NCI-H748 (cell line): ENCODE measurements around the gene ATP5MG.
"Not testable (repeated sequence)": the region's sequence is repeated elsewhere in the genome, so short reads cannot be mapped to it uniquely, and the experiment has no call there.

Experiments used
- DNase-seq: peaks from one replicate; lab custom pipeline; 2025; ENCODE audit not compliant: unreplicated experiment; lab: John Stamatoyannopoulos, UW

The ATP5MG gene

GRCh38 chr11:118406599-118407166 is 5.3 kb downstream of the ATP5MG start:
- DNase-seq: peak; percentile 90

DNA sequence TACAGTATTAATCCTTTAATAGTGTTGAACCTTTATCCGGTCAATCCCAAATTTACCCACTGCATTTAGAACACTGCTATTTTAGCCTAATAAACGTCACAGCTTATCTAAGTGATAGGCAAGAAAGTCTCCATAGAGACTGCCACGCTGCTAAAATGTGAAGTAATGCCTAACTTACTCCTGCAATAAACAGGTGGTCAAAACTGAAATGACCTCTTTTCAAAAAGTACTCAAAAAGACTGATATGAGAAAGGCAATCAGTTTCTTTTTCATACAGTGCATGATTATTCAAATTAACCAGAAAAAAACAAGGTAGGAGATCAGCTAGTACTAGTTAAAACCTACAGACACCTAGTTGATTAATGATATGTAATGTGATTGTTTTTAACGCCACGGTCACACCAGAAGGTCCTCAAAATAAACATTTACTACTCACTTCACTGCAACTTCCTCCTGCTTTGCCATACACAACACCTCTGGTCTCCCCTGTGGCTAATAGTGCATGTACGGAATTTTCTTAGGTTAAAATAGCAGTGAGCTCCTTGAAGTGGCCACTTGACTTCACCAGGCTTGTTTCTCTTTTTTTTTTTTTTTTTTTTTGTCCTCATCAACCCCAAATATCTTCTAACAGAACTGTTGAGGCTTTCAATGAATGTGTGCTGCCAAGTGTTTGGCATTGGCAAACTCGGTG is 8.8 kb downstream of the ATP5MG start:
- DNase-seq: no peak

DNA sequence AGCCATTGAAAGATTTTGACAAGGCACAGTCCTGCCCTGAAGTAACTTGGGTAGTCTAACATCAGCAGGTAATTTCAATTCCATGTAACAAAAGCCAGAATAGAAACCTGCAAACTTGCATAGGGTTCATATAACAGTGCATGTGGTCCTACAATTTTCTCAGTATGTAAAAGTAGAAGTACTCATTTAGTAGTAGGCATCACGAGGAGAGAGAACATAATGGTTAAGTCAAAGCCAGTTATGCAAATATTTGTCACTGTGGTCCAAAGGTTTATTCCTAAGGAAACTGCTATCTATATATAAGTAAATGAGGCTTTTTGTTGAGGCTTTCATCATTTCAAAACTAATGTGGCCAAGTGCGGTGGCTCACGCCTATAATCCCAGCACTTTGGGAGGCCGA is 10.1 kb downstream of the ATP5MG start:
- no peak for DNase-seq

- DNase-seq: no peak
Observed at GRCh38 chr11:118412921-118413320, 11.5 kb downstream of the ATP5MG start.

- DNase-seq: no peak
Observed at GRCh38 chr11:118415062-118415738, 13.8 kb downstream of the ATP5MG start.

DNA sequence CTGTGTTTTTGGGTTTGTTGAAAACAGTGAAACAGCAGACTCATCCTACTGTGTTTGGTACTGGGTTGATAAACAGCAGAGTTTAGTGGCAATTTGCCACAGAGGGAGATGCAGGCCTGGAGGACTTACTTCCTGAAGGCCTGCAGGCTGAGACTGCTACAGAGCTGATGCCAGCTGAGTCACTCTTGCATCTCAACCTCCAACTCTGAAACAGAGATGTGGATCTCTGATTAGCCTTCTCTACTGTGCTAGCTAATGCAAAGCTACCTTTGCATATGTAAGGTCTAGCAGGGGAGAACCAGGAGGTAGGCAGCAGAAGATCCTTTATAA is 14.3 kb downstream of the ATP5MG start:
- DNase-seq: no peak

- not testable (repeated sequence) for DNase-seq
Observed at GRCh38 chr11:118416900-118417299, 15.5 kb downstream of the ATP5MG start.

GRCh38 chr11:118417801-118418200 is 16.4 kb downstream of the ATP5MG start:
- DNase-seq: no peak

- no peak for DNase-seq
Observed at GRCh38 chr11:118418766-118419165, 17.4 kb downstream of the ATP5MG start.

DNA sequence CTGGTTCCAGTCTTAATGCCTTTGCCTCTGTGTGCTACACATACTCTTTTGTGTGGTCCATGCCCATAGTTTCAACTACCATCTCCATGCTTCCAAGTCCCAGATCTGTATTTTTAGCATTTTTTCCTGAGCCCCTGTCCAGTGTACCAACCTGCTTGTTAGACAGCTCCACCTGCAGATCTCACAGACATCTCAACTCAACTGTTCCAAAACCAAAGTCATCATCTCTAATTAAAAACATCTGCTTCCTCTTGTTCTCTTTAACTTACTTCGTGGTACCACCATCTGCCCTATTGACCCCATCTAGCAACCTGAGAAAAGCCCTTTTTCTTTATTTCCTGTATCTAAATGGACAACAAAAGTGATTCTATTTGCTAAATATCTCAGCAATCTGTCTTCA is 26.3 kb downstream of the ATP5MG start:
- DNase-seq: no peak

- DNase-seq: no peak
Observed at GRCh38 chr11:118430956-118431355, 29.6 kb downstream of the ATP5MG start.

DNA sequence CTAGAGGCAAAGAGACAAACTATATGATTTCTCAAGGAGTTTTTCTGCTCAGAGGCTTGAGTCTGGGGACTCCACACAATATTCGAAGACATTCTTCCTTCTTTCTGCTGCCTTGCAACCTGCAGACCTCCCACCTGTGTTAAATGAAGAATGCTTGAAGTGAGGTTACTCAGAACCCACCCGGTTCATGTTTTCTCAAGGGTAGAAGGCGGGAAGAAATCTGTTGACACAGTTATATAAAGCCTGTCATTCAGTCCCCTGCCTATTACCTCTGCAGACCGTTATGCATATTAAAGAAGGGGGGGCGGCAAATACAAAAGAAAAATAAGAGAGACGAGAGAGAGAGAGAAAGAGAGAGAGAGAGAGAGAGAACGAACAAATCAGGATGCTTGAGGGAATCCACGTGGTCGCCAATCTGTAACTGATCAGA is 32.7 kb downstream of the ATP5MG start:
- peak; percentile 35 for DNase-seq

GRCh38 chr11:118434553-118435289 is 33.3 kb downstream of the ATP5MG start:
- peak; percentile 54 for DNase-seq

DNA sequence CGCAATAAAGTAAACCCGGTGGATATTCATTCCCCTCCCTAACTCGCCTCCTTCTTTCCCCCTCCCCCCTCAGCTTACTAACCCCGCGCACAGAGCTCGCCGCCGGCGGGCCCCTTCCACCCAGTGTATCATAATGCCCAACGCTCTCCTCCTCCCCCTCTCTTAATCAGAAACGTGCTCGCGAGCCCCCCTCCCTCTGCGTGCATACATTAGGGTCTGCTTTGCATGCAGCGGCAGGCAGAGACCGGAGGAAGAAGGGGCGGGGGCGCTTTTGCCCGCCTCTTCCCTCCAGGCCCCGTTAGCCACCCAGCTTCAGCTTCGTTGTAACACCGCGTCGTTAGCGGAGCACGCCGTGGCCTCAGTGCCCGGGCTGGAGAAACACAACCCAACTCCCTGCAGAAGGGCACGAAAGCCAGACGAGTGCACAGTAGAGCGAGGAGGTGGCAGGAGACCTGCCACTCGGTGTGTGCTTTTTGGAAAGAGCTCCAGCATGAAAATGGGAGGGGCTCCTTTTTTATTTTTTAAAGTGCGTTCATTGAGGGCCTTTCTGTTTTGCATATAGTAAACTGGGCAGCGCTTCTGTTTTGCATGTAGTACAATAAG is 34.0 kb downstream of the ATP5MG start:
- DNase-seq: peak; percentile 89

DNA sequence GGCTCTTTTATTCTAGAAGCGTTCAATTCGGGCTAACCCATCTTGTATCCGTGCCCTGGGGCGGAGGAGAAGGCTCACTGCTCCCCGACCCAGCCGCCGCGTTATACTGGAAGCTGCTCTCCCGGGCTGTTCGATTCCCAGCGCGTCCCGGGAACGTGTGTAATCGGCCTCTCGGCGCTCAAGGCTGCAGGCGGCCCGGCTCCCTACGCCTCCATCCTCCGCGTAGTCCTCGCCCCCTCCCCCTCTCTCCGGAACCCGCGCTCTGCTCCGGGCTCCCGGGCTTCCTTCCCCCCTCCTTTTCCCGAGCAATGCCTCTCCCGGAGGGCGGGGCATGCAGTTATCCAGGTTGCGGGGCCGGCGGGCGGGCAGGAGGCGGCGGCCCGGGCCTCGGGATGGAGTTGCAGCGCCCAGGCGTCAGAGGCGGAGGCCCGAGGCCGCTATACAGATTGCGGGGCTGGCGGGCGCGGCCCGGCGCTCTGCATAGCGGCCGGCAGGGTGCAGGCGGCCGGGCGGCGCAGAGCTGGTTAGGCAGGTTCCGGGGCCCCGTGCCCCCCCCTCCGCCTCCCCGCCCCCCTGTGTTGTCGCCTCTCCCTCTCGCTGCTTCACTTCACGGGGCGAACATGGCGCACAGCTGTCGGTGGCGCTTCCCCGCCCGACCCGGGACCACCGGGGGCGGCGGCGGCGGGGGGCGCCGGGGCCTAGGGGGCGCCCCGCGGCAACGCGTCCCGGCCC is 34.7 kb downstream of the ATP5MG start, which contains the start of gene KMT2A:
KMT2A (plus strand) TSS at position 600 of the 732 bp plus-strand sequence; CDS start at position 621, 21 bp downstream.
- DNase-seq: peak; percentile 95

DNA sequence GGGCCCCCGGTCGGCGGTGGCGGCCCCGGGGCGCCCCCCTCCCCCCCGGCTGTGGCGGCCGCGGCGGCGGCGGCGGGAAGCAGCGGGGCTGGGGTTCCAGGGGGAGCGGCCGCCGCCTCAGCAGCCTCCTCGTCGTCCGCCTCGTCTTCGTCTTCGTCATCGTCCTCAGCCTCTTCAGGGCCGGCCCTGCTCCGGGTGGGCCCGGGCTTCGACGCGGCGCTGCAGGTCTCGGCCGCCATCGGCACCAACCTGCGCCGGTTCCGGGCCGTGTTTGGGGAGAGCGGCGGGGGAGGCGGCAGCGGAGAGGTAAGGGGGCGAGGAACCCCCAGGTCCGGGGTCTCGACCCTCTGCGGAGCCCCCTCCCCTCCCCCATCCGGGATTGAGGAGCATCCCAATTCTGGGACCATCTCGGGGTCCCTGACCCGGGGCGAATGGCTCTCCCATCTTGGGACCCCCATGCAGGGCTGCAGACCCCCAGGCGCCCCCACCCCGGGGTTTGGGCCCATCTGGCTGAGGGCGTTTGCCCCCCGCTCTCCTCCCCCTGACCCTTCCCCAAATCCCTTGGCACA is 35.3 kb downstream of the ATP5MG start:
- DNase-seq: peak; percentile 39

DNA sequence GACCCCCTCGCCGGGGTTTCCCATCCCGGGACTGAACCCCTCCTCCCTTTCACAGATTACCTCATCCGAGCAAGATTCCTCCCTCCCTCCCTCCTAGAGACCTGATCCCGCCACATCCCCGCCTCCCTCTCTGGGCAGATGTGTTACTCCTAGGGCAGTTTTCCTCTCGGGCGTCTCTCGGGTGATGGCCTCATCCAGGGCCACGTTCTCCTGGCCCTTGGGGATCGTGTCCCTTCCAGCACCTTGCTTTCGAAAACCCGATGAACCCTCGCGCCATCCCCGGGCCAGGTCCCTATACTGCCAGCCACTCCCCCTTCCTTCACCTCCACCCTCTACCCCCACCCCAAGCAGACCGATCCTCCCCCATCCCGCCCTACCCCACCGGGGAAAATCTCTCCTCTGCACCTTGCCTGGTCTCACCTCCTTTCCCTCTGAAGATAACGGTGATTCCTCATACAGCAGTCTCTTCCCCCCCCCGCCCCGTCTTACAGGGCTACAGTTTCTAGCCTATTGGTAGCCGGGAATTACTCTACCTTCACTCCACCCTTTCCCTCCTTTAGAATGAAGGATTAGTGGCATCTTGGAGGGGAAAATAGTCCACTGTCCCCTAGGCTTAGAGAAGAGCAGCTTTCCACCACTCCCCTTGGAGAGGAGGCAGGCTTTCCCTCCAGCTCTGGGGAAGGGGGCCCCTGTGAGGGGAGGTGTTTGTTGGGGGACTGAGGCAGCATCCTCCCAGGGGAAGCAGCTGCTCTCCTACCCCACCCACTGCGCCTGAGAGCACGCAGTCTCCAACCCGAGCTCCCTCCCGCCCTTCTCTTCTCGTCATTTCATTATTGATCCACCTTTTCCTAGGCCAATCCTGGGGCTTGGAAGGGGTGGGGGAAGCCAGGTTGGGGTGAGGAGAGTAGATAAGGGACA is 36.1 kb downstream of the ATP5MG start:
- peak; percentile 63 for DNase-seq

GRCh38 chr11:118438314-118438931 is 37.0 kb downstream of the ATP5MG start:
- peak; percentile 36 for DNase-seq

DNA sequence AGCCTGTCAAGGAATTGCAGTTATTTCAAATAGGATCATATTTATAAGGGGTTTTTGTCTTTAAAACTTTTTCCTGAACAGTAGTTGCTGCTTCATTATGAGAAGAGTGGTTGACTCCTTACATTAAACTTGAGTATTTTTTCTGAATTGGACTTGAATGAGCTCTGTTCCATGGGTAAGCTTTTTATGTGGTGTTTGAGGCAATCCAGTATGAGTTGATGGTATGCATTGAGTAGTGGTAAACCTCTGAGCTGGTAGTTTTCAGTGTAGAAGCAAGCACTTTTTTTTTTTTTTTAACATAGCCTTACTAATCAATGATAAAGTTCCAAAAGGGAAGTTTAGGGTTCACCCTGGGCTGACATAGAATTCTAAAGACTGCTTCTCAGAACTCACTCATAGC is 38.2 kb downstream of the ATP5MG start:
- no peak for DNase-seq
